ENCODE data around the gene DTX2.
"Not testable (repeated sequence)": the region's sequence is repeated elsewhere in the genome, so short reads cannot be mapped to it uniquely, and the experiment has no call there.

GRCh38 chr7:76482660-76483059, 21.2 kb downstream of the DTX2 start:
- TF ChIP-seq, protein P1, sequence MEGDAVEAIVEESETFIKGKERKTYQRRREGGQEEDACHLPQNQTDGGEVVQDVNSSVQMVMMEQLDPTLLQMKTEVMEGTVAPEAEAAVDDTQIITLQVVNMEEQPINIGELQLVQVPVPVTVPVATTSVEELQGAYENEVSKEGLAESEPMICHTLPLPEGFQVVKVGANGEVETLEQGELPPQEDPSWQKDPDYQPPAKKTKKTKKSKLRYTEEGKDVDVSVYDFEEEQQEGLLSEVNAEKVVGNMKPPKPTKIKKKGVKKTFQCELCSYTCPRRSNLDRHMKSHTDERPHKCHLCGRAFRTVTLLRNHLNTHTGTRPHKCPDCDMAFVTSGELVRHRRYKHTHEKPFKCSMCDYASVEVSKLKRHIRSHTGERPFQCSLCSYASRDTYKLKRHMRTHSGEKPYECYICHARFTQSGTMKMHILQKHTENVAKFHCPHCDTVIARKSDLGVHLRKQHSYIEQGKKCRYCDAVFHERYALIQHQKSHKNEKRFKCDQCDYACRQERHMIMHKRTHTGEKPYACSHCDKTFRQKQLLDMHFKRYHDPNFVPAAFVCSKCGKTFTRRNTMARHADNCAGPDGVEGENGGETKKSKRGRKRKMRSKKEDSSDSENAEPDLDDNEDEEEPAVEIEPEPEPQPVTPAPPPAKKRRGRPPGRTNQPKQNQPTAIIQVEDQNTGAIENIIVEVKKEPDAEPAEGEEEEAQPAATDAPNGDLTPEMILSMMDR (IDR thresholded peaks at IDR 0.05), result not testable (repeated sequence)
- TF ChIP-seq EP300 (IDR thresholded peaks at IDR 0.05; ENCODE audit: low read depth); POLR2A (IDR thresholded peaks at IDR 0.05): not testable (repeated sequence)

All from transverse colon (tissue), 3 donors.